ENCODE measurements around the gene EFCAB12.

DNA sequence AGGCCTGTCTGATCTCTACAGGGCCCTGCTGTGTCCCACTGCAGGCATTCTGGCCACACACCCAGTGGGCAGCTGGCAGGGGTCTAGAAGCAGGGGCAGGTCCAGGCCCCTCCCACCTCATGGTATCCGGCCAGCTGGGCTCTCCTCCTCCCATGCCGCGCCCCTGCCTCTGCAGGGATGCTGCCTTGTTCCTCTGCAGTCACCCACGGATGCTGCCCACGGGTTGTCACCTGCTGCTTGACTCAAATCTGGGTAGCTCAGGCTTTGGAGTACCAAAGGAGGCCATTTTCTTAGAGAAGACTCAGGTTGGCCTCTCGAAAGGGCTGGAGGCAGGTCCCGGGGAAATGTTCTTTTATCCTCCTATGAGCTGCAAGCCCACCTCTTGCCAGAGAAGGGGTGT is 25.0 kb downstream of the EFCAB12 start:
- TF ChIP-seq, protein P1, sequence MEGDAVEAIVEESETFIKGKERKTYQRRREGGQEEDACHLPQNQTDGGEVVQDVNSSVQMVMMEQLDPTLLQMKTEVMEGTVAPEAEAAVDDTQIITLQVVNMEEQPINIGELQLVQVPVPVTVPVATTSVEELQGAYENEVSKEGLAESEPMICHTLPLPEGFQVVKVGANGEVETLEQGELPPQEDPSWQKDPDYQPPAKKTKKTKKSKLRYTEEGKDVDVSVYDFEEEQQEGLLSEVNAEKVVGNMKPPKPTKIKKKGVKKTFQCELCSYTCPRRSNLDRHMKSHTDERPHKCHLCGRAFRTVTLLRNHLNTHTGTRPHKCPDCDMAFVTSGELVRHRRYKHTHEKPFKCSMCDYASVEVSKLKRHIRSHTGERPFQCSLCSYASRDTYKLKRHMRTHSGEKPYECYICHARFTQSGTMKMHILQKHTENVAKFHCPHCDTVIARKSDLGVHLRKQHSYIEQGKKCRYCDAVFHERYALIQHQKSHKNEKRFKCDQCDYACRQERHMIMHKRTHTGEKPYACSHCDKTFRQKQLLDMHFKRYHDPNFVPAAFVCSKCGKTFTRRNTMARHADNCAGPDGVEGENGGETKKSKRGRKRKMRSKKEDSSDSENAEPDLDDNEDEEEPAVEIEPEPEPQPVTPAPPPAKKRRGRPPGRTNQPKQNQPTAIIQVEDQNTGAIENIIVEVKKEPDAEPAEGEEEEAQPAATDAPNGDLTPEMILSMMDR (IDR thresholded peaks at IDR 0.05): no peak
- TF ChIP-seq EP300 (IDR thresholded peaks at IDR 0.05) (no peak), POLR2A (IDR thresholded peaks at IDR 0.05) (no peak)
